Activated naive CD4-positive, alpha-beta T cell treated with anti-CD3 and anti-CD28 coated beads for 36 hours (primary cell): ENCODE results near the gene KBTBD3. TPM values are rescaled to one million over a fixed set of nuclear protein-coding genes. Genes with fewer than 3 reads are reported as not detected.

Source experiments
- CTCF ChIA-PET: fragments of 350-600 bp; sonication (Branson Sonifier 250); formaldehyde crosslinking; loops from one replicate; lab custom pipeline; 2021; ENCODE audit warnings: antibody characterized with exemption; lab: Charles Lee
- DNase-seq: peaks from one replicate; pipeline ENCODE4 v3.0.0-alpha.2; 2020
- H3K27ac Mint-ChIP-seq: one replicate; pipeline ENCODE4 v1.8.0; 2021; ENCODE audit warnings: mild to moderate bottlenecking, mixed read lengths
- H3K27me3 Mint-ChIP-seq: one replicate; pipeline ENCODE4 v1.8.0; 2021; ENCODE audit warnings: low read depth, mixed read lengths
- H3K36me3 Mint-ChIP-seq: one replicate; pipeline ENCODE4 v1.8.0; 2021; ENCODE audit warnings: low read depth, mixed read lengths
- H3K4me1 Mint-ChIP-seq: one replicate; pipeline ENCODE4 v1.8.0; 2021; ENCODE audit warnings: low read depth, mixed read lengths
- H3K4me3 Mint-ChIP-seq: one replicate; pipeline ENCODE4 v1.8.0; 2021; ENCODE audit warnings: mild to moderate bottlenecking, moderate library complexity, mixed read lengths
- H3K9me3 Mint-ChIP-seq: one replicate; pipeline ENCODE4 v1.8.0; 2021; ENCODE audit warnings: mixed read lengths
- intact Hi-C: fragments of 100-400 bp; cut with micrococcal nuclease; formaldehyde crosslinking; loops from one replicate; pipeline ENCODE4 v1.15.1; 2023
- total RNA-seq, 2 experiments: library from RNA; stranded (reverse); gene quantifications; one replicate each; pipeline ENCODE4 v1.2.3, GENCODE V29; 2021

KBTBD3 gene
- total RNA-seq, 2 experiments from 2014 or later: 6.6 to 7.9 TPM

GRCh38 chr11:106086850-106087249 is 9.7 kb upstream of the KBTBD3 start:
- Mint-ChIP-seq H3K36me3 (peaks cover 24% of the 10 kb centered on the region), H3K27ac (no peak overlapping the region), H3K4me3 (no peak overlapping the region), H3K4me1 (peaks cover 53% of the 10 kb centered on the region), H3K27me3 (no peaks in the 10 kb centered on the region), H3K9me3 (no peaks in the 10 kb centered on the region)
- intact Hi-C loops: loop anchor here (5.0 kb wide), 3 partner anchors 930 to 1600 kb away; partner anchors contain the start of gene GUCY1A2
- DNase-seq: no peak
- CTCF ChIA-PET: interaction anchor here (0.9 to 2.6 kb wide), 8 partner anchors 8 to 69 kb away, joined by 3 to 8 read pairs (median 5); partner anchors contain the start of gene KBTBD3

- intact Hi-C loops: loop anchor here (5.0 kb wide), 3 partner anchors 931 to 1601 kb away; partner anchors contain the start of gene GUCY1A2
- peaks cover 20% of the 10 kb centered on the region for H3K36me3 Mint-ChIP-seq
- DNase-seq: no peak
- H3K9me3 Mint-ChIP-seq: no peaks in the 10 kb centered on the region
- H3K4me1 Mint-ChIP-seq: peaks cover 53% of the 10 kb centered on the region
- H3K4me3 Mint-ChIP-seq: no peak overlapping the region
- CTCF ChIA-PET: interaction anchor here (1.2 to 2.6 kb wide), 4 partner anchors 9 to 70 kb away, joined by 3 to 8 read pairs (median 6); partner anchors contain the start of genes AASDHPPT and KBTBD3
- H3K27ac Mint-ChIP-seq: no peak overlapping the region
- no peaks in the 10 kb centered on the region for H3K27me3 Mint-ChIP-seq
These were observed 9.0 kb upstream of the KBTBD3 start for GRCh38 chr11:106086135-106086534.

- H3K4me1 Mint-ChIP-seq: peaks cover 53% of the 10 kb centered on the region
- CTCF ChIA-PET: interaction anchor here (1.5 kb wide), 1 partner anchor 10 kb away, joined by 3 read pairs; no protein-coding TSS in a partner anchor
- H3K27me3 Mint-ChIP-seq: no peaks in the 10 kb centered on the region
- H3K27ac Mint-ChIP-seq: no peak overlapping the region
- intact Hi-C loops: no loop called here
- H3K36me3 Mint-ChIP-seq: peaks cover 24% of the 10 kb centered on the region
- H3K9me3 Mint-ChIP-seq: no peaks in the 10 kb centered on the region
- H3K4me3 Mint-ChIP-seq: no peak overlapping the region
- DNase-seq: no peak
These were observed 4.9 kb upstream of the KBTBD3 start for GRCh38 chr11:106082096-106082495.

GRCh38 chr11:106077609-106078455 is 685 bp upstream of the KBTBD3 start, which contains the start of gene AASDHPPT:
TSS of gene AASDHPPT (plus strand) at chr11:106077662. CDS start at chr11:106077711, 49 bp downstream.
- CTCF ChIA-PET: interaction anchor here (1.0 to 2.3 kb wide), 3 partner anchors 8 to 14 kb away, joined by 3 to 14 read pairs (median 5); no protein-coding TSS in a partner anchor
- Mint-ChIP-seq H3K27ac (peak within 1 kb of the TSS; percentile 93), H3K4me3 (peak within 1 kb of the TSS; percentile 91), H3K4me1 (peaks cover 47% of the 10 kb centered on the region), H3K27me3 (no peaks in the 10 kb centered on the region), H3K36me3 (peaks cover 18% of the 10 kb centered on the region), H3K9me3 (no peaks in the 10 kb centered on the region)
- intact Hi-C loops: loop anchor here (1.0 to 10.0 kb wide), 9 partner anchors 13 to 1779 kb away; partner anchors contain the start of genes ALKBH8, CARD16, CWF19L2 and MSANTD4
- DNase-seq: no peak

GRCh38 chr11:106076171-106076918 is 802 bp downstream of the KBTBD3 start:
- Mint-ChIP-seq H3K4me1 (peaks cover 41% of the 10 kb centered on the region), H3K27ac (peak overlapping the region; percentile 91), H3K27me3 (no peaks in the 10 kb centered on the region), H3K9me3 (no peaks in the 10 kb centered on the region), H3K4me3 (peak overlapping the region; percentile 91), H3K36me3 (peaks cover 14% of the 10 kb centered on the region)
- CTCF ChIA-PET: interaction anchor here (1.0 to 2.3 kb wide), 3 partner anchors 9 to 15 kb away, joined by 3 to 14 read pairs (median 3); no protein-coding TSS in a partner anchor
- intact Hi-C loops: loop anchor here (2.0 to 10.0 kb wide), 5 partner anchors 1032 to 1781 kb away; partner anchors contain the start of genes ALKBH8, CARD16 and SLC35F2
- DNase-seq: peak; percentile 11

- Mint-ChIP-seq H3K4me1 (peaks cover 22% of the 10 kb centered on the region), H3K27me3 (no peaks in the 10 kb centered on the region), H3K4me3 (no peak overlapping the region), H3K36me3 (peaks cover 6% of the 10 kb centered on the region), H3K9me3 (no peaks in the 10 kb centered on the region), H3K27ac (no peak overlapping the region)
- no peak for DNase-seq
- intact Hi-C loops: loop anchor here (10.0 kb wide), 2 partner anchors 1028 to 1368 kb away; partner anchors contain the start of gene CARD16
- CTCF ChIA-PET: no interaction called here
These were observed 4.3 kb downstream of the KBTBD3 start for GRCh38 chr11:106072804-106073203.

GRCh38 chr11:106070606-106071005 is 6.5 kb downstream of the KBTBD3 start:
- Mint-ChIP-seq H3K4me3 (no peak overlapping the region), H3K9me3 (no peaks in the 10 kb centered on the region), H3K27ac (no peak overlapping the region), H3K4me1 (peaks cover 13% of the 10 kb centered on the region), H3K27me3 (no peaks in the 10 kb centered on the region), H3K36me3 (peaks cover 9% of the 10 kb centered on the region)
- CTCF ChIA-PET: no interaction called here
- intact Hi-C loops: loop anchor here (10.0 kb wide), 2 partner anchors 1026 to 1366 kb away; partner anchors contain the start of gene CARD16
- no peak for DNase-seq

- CTCF ChIA-PET: interaction anchor here (0.6 kb wide), 1 partner anchor 24 kb away, joined by 3 read pairs; no protein-coding TSS in a partner anchor
- H3K9me3 Mint-ChIP-seq: no peaks in the 10 kb centered on the region
- no peak overlapping the region for H3K27ac Mint-ChIP-seq
- no peak overlapping the region for H3K4me3 Mint-ChIP-seq
- no peaks in the 10 kb centered on the region for H3K27me3 Mint-ChIP-seq
- intact Hi-C loops: loop anchor here (1.0 to 2.0 kb wide), 3 partner anchors 14 to 41 kb away; partner anchors contain the start of genes AASDHPPT, KBTBD3 and MSANTD4
- H3K4me1 Mint-ChIP-seq: peaks cover 12% of the 10 kb centered on the region
- H3K36me3 Mint-ChIP-seq: peaks cover 14% of the 10 kb centered on the region
- no peak for DNase-seq
These were observed 14.1 kb downstream of the KBTBD3 start for GRCh38 chr11:106063009-106063408.

- DNase-seq: peak; percentile 6
- Mint-ChIP-seq H3K27me3 (no peaks in the 10 kb centered on the region), H3K9me3 (no peaks in the 10 kb centered on the region), H3K36me3 (peaks cover 18% of the 10 kb centered on the region), H3K27ac (peak overlapping the region; percentile 1), H3K4me1 (peaks cover 12% of the 10 kb centered on the region), H3K4me3 (no peak overlapping the region)
- intact Hi-C loops: loop anchor here (2.0 kb wide), 1 partner anchor 29 kb away; no protein-coding TSS in a partner anchor
- CTCF ChIA-PET: interaction anchor here (1.3 kb wide), 1 partner anchor 25 kb away, joined by 5 read pairs; no protein-coding TSS in a partner anchor
These were observed 14.9 kb downstream of the KBTBD3 start for GRCh38 chr11:106061954-106062949.

GRCh38 chr11:106061249-106061784 is 15.8 kb downstream of the KBTBD3 start:
- H3K27ac Mint-ChIP-seq: no peak overlapping the region
- DNase-seq: no peak
- H3K4me1 Mint-ChIP-seq: peaks cover 12% of the 10 kb centered on the region
- H3K9me3 Mint-ChIP-seq: no peaks in the 10 kb centered on the region
- H3K27me3 Mint-ChIP-seq: no peaks in the 10 kb centered on the region
- peaks cover 17% of the 10 kb centered on the region for H3K36me3 Mint-ChIP-seq
- H3K4me3 Mint-ChIP-seq: no peak overlapping the region
- intact Hi-C loops: no loop called here
- CTCF ChIA-PET: interaction anchor here (1.3 kb wide), 1 partner anchor 26 kb away, joined by 5 read pairs; no protein-coding TSS in a partner anchor
